ENCODE results near the gene GADD45G.
A peak's percentile ranks its signal among the peaks of the same experiment; 100 is the strongest.

The GADD45G gene

DNA sequence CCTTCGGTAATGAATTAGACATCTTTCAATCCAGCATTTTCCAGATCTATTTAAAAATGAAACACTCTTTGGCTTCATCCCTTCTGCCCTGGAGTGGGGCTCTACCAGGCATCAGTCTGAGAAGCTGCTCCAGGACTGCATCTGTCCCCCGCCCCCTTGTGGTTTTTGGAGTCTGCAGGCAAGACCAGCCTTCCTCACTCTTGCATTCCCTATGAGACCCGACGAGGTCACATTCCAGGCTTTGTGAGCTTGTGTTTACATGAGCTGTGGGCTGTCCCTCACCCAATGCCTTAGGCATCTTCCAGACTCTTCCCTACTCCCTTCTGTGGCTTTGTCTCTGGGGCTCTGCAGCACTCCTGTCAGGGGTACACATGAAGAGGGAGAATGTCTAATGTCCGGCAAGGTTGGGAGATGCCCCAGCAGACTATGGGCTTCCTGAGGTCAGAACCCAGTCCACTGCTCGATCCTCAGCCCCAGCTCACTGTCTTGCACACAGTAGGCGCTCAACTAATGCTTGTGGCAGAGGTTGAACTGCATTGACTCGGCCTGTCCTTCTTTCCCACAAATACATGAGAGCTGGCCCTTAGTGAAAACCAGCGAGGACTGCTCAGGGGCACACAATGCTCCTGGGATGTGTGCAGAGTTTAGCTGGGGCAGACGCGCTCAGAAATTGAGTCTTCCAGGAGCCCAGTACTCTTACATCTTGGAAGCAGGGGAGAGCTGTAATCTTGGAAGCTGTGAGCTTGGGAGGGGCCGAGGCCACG, 11.7 kb upstream of the GADD45G start:
- no peak for DNase-seq (ENCODE audit: low spot score)

GRCh38 chr9:89593727-89594427, 10.9 kb upstream of the GADD45G start:
- DNase-seq (ENCODE audit: low spot score): peak; percentile 54

- DNase-seq (ENCODE audit: low spot score): no peak
Observed at GRCh38 chr9:89594811-89595550, 9.8 kb upstream of the GADD45G start.

- no peak for DNase-seq (ENCODE audit: low spot score)
Observed at GRCh38 chr9:89595646-89596045, 9.2 kb upstream of the GADD45G start.

- no peak for DNase-seq (ENCODE audit: low spot score)
Observed at GRCh38 chr9:89596937-89597555, 7.8 kb upstream of the GADD45G start.

DNA sequence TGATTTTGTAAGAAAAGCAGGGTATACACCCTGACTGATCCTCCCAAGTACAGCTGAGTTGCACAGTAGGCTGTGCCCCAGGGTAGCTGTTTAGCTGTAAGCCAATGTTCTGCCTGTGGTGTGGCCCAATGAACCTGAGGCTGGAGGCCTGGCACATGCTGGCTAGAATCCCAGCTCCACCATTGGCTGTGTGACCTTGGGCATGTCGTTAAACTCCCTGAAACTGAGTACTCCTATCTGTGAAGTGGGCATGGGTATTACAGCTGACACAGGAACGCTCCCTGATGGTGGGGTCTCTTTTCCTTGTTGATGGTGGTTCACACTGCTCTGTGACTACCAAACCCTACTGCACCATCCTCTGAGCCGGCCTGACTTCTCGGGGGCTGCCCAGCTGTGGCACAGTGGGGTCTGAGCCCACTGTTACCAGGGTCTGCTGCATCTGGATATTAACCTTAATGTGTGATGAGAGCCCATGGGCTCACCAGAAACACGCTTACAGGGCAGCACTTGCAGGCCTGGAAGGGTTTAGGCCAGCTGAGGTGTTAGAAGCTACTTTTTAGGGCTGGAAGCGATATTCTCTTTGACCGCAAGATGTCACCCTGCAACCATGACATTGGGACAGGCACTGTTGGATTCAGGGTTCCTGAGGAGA, 7.0 kb upstream of the GADD45G start:
- DNase-seq (ENCODE audit: low spot score): peak; percentile 52

- no peak for DNase-seq (ENCODE audit: low spot score)
Observed at GRCh38 chr9:89598363-89598713, 6.5 kb upstream of the GADD45G start.

GRCh38 chr9:89598926-89599325, 5.9 kb upstream of the GADD45G start:
- no peak for DNase-seq (ENCODE audit: low spot score)

GRCh38 chr9:89600831-89601230, 4.0 kb upstream of the GADD45G start:
- DNase-seq (ENCODE audit: low spot score): no peak

- DNase-seq (ENCODE audit: low spot score): no peak
Observed at GRCh38 chr9:89601306-89601705, 3.5 kb upstream of the GADD45G start.

- DNase-seq (ENCODE audit: low spot score): no peak
Observed at GRCh38 chr9:89601856-89602562, 2.8 kb upstream of the GADD45G start.

DNA sequence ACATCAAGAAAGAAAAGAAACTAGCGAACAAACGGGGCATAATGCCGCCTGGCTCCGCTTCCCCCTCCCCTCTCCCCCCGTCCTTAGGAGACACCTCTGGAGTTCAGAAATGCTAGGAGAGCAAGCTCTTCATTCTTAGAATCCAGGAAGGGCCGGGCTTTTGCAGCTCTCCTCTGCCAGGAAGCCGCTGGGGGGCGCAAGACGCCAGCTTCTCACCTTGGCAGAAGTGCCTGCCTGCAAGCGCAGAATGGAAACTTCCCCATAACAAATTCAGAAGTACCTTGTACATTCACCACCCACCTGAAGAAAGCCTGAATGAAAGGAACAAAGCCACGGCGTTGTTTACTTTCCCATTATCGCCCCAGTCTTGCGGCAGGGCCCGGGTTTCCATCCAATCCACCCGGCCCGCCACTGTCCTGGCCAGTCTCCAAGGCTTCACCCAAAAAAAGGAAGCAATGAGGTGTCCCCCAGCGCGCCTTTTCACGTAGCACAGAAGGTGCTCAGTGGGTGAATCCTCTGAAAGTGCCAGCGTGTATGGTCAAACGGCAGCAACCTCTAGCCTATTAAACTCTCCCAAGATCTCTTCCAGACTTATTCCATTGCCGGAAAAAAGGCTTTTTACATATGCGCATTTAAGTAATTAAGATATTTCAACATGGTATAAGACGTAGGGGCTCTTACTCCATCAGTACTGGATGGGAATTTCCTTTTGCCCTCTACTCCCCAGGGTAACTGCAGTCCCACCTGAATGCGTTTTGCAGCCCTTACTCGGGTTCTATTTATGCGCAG, 1.6 kb upstream of the GADD45G start:
- peak; percentile 85 for DNase-seq (ENCODE audit: low spot score)

DNA sequence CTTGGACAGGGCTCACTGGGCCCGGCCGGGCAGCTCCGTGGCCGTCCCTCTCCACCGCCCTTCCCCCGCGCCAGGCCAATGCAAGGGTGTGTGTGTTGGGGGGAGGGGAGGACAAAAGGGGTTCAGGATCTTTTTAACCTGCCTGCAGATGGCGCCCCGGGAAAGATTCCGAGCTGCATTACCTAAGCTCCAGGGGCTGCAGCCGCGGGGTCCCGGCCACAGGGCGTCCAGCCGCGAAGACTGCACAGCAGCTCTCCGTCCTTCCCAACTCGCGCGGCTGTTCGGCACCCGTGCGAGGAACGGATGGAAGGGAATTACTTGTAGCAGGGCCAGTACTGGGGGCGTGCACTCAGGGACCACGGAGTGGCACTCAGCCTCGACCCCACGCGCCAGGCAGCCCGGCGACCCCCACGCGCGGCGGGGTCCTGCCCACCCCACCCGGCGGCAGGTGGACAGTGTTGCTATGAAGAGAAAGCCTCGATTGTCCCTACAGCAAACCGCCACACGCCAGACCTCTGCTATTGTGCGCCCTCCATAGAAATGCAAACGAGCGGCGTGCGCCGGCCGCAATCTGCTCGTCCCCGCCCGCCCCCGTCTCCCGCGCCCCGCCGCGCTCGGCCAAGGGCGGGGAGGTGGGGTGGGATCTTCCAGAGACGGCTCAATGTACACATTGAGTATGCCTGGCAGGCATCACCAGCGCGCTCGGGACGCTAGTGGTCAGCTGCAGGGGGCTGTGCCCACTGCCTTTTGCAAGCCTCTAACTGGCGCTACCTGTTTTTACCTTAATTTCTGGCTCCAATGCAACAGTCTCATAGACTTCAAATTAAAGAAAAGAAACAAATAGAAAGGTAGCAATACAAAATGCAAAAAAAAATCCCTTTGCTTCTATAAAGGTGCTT, 796 bp upstream of the GADD45G start:
- peak; percentile 40 for DNase-seq (ENCODE audit: low spot score)

DNA sequence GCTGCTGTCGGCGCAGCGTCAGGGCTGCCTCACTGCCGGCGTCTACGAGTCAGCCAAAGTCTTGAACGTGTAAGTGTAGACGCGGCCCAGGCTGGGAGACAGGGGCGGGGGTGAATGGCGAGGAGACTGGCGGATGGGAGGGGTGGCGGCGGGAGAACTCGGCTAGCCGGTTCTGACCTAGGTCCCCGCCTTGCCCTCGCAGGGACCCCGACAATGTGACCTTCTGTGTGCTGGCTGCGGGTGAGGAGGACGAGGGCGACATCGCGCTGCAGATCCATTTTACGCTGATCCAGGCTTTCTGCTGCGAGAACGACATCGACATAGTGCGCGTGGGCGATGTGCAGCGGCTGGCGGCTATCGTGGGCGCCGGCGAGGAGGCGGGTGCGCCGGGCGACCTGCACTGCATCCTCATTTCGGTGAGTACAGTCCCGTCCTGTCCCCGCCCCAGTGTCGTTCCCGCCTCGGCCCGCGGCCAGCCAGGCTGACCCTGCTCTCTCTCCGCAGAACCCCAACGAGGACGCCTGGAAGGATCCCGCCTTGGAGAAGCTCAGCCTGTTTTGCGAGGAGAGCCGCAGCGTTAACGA, 745 bp downstream of the GADD45G start:
- peak; percentile 48 for DNase-seq (ENCODE audit: low spot score)

GRCh38 chr9:89606049-89606623, 1.3 kb downstream of the GADD45G start:
- peak; percentile 20 for DNase-seq (ENCODE audit: low spot score)

DNA sequence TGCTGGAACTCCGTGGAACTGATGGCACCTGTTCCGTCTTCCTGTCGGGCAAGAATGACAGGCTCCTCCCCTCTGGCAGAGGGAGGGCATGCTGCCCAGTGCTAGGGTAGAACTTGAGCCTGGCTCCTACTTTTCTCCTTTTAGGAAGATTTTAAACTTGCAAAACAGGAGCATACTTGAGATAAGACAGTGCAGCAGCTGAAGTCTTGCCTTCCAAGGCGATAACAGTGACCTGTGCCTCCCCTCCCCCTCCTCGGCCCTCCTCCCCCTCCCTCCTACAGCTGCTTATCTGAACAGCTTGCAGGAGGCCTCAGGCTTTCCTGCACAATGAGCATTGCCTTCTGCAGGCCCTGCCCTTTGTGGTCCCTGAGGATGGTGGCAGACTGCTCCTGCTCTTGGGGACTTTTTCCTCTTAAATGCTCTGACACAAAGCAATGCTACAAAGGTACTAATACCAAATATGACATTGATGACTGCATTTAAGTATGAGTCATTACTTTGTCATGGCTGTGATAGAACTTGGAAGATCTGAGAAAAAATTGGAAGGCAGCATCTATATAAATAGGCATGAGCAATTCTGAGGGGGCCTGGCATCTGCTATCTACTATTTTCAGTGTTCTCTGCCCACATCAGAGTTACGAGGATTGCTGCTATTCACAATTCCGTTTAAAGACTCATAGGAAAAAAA, 2.0 kb downstream of the GADD45G start:
- DNase-seq (ENCODE audit: low spot score): peak; percentile 30

- DNase-seq (ENCODE audit: low spot score): no peak
Observed at GRCh38 chr9:89608641-89609335, 4.0 kb downstream of the GADD45G start.

All from CD4-positive, alpha-beta T cell treated with Interleukin-15 for 4 hours (primary cell).